DMS153 treated with DMSO at 0.1 percent for 48 hours (cell line): Measurements from ENCODE around the gene UVRAG.

Experiments
- DNase-seq: peaks from one replicate; lab custom pipeline; 2025; ENCODE audit not compliant: unreplicated experiment; lab: John Stamatoyannopoulos, UW

The UVRAG gene

DNA sequence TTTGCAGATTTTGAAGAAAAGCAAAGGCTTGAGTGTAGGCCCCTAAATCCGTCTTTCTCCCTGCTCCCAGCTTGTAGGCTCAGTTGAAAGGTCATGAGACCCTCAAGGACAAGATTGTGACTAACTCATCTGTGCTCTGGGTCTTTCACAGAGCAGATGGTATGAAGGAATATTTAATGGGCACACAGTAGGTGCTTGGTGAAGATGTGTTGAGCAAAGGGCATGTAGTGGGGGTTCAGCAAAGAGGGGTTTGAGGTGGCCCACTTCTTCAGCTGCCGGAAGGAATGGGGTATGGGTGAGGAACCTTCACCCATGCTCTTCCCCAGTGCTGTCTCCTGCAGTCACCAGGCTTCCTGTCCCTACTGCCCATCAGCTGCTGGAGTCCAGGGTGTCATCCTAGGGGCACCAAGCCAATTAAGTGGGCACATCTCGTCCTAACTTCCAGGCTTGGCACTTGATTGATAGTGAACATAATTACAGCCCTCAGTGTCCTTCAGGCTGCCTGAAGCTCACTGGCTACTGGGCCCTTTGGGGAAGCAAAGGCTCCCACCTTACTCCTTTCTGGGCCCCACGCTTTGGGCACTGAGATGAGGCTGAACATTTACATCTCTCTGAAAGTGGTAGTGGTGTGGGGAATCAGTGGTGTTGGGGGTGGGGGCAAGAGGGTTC is 31.5 kb upstream of the UVRAG start:
- DNase-seq = no peak

- no peak for DNase-seq
These were observed 30.9 kb upstream of the UVRAG start for GRCh38 chr11:75784085-75784478.

GRCh38 chr11:75784506-75784905 is 30.5 kb upstream of the UVRAG start:
- no peak for DNase-seq

- DNase-seq = no peak
These were observed 29.8 kb upstream of the UVRAG start for GRCh38 chr11:75785187-75785586.

- DNase-seq = no peak
These were observed 28.8 kb upstream of the UVRAG start for GRCh38 chr11:75786101-75786736.

DNA sequence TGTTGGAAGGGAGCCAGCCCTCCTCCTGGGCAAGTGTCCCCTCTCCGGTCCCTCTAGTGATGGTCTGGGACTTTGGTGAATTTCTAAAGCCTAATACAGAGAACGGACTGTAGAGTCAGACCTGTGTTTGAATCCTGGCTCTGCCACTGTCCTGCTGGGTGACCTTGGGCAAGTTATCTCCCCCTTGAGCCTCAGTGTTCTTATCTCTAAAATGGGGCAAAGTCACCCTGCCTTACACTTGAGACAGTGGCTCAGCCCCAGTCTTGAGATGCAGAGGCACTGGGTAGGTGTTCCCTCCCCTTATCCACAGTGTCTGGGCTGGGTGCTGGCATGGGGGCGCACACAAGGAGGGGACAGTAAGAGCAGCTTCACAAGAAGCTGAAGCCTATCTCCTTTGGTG is 25.5 kb upstream of the UVRAG start:
- DNase-seq = no peak

DNA sequence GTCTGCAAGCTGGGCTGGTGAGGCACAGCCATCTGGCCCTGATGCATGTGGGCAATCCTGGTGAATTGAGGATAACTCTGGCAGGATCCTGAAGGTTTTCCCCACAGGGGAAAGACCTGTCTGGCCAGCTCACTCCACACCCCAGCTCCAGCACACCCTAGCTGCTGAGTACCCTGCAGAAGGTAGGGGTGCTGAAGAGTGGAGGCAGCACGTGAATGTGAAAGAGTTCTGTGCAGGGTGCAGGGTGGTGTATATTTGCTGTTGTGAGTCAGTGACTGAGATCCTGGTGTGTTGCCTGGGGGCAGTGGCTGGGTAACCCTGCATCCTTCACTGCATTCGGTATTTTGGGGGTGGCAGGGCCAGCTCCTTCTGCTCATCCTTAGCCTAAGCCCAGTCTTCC is 24.0 kb upstream of the UVRAG start:
- DNase-seq = no peak

DNA sequence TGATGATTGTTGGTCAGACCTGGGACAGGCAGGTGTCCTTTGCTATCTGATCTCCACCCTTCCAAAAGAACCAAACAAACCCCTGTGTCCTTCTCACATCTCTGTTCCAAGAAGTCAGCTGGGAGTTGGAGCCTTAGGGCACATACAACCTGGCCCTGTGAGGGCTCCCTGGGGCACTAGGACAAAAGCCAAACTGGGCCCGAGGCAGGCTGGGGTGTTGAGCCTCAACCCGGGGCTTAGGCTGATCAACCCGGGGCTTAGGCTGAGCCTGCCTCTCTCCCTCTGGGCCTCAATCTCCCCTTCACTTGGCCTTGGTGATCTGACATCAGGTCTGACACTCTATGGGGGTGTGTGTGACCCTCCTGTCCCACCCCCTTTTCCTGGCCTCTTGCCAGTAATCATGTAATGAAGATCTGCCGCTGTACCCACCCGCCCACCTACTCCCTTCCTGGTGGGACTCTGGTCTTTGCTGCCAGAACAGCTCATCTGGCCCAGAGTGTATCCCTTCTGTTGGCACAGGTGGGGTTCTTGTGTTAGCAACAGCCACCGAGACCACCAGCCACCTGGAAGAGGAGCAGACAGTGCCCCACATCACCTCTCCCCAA is 22.8 kb upstream of the UVRAG start:
- DNase-seq = no peak

GRCh38 chr11:75792997-75793800 is 21.8 kb upstream of the UVRAG start:
- no peak for DNase-seq

- no peak for DNase-seq
These were observed 21.0 kb upstream of the UVRAG start for GRCh38 chr11:75793966-75794365.

DNA sequence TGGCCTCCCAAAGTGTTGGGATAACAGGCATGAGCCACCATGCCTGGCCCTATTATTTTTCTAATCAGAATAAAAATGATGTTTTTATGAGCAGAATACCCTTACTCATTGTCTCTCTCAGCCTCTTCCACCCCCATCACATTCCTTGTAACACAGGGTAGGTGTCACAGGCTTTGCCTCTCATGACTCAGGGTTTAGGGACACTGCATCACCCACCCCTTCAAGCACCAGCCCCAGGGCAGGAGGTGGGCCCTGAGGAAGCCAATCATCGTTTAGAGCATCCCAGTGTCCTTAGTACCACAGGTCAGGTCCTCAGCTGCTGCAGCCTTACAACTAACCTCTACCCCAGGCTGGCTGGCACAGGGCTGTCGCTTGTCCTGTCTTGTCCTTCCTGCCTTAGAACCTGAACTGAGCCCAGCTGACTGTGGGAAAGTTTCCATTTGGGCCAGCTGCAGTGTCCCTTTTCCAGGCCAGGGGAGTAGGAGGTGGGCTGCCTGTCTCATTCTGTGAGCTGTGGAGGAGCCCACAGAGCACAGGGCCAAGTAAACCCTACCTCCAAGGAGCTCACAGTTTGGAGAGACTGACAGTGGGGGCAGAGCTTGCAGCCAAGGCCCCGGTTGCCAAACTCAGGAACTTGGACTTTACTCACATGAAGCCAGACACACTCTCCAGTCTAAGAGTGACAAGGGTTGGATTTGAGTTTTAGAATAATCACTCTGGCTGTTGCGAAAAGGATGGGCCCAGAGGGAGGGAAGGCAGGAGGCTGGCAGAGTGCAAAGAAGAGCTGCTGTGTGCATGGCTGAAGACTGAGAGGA is 19.5 kb upstream of the UVRAG start:
- DNase-seq = no peak

- no peak for DNase-seq
These were observed 18.9 kb upstream of the UVRAG start for GRCh38 chr11:75796091-75796435.

DNA sequence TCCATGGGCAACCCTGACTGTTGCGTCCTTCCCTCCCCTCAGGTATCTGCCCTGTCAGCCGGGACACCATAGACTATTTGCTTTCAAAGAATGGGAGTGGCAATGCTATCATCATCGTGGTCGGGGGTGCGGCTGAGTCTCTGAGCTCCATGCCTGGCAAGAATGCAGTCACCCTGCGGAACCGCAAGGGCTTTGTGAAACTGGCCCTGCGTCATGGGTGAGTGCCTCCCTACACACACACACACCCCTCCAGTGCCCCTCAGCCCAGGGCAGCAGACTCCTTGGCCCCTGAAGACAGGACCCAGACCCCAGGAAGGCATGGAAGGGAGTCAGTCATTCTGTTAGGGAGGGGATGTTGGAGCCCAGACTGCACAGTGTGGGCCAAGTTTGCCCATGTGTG is 17.9 kb upstream of the UVRAG start:
- no peak for DNase-seq

GRCh38 chr11:75797792-75798191 is 17.2 kb upstream of the UVRAG start:
- no peak for DNase-seq

GRCh38 chr11:75800136-75800675 is 14.8 kb upstream of the UVRAG start:
- DNase-seq = no peak

DNA sequence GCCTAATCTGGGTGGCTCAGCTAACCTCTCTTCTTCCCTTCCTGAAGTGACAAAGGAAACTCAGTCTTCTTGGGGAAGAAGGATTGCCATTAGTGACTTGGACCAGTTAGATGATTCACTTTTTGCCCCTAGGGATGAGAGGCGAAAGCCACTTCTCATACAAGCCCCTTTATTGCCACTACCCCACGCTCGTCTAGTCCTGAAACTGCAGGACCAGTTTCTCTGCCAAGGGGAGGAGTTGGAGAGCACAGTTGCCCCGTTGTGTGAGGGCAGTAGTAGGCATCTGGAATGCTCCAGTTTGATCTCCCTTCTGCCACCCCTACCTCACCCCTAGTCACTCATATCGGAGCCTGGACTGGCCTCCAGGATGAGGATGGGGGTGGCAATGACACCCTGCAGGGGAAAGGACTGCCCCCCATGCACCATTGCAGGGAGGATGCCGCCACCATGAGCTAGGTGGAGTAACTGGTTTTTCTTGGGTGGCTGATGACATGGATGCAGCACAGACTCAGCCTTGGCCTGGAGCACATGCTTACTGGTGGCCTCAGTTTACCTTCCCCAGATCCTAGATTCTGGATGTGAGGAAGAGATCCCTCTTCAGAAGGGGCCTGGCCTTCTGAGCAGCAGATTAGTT is 14.2 kb upstream of the UVRAG start:
- no peak for DNase-seq

DNA sequence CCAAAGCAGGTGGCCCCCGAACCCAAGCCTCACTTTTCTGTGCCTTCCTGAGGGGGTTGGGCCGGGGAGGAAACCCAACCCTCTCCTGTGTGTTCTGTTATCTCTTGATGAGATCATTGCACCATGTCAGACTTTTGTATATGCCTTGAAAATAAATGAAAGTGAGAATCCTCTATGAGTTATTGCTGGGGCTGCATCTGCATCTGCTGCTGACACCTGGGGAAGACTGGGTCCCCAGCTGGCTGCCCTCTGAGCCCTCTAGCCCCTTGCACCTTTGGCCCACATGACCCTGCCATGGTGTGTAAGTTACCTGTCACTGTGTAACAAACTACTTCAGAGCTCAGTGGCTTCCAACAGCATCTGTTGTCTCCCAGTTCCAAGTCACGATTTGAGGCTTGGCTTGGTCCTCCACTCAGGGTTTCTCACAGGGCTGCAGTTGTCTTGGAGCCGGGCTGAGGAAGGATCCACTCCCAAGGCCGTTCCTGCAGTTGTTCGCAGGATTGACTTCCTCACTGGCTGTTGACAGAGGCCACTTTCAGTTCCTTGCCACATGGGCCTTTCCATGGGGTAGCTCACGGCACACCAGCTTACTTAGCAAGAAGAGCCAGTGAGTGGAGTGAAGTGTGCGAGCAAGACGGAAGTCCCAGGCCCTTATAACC is 13.5 kb upstream of the UVRAG start:
- no peak for DNase-seq

DNA sequence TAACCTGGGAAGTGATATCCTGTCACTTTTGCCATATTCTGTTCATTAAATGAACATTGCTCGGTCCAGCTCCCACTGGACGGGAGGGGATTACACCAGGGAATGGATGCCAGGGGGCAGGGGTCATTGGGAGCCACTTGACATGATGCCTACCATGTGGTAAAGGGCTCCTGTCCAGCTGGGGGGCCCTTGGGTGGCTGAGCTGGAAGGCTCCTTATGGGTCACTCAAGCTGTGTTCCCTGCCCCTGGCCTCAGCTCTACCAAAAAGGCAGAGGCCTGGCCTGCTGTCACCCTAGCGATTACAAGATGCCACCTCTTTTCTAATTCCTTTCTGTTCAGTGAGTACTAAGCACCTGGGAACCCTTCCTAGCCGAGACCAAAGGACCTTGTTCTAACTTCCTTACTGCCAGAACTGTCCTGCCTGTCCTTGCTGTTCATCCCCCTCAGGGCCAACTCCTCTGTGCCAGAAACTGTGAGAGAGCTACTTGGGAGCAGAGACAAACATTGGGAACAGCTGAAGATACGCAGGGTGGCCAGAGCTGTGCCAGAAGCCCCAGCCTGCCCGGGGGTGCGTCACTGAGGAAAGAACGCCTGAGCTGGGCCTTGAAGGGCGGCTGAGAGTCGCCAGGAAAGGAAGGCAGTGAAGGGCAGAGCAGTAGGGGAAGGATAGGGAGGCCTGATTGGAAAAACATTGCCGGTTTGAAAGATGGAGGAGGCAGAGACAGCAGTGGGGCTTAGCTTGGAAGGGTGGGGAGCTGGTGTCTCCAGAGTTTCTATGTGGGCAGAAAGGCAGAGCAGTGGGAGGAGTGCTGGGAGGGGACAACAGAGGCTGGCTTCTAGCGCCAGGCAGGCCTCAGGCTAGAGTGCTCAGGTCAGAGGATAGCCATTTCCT is 12.7 kb upstream of the UVRAG start:
- no peak for DNase-seq
